GM23338 (cell line): ENCODE results near the gene KRTAP12-2. TPM values are rescaled to one million over a fixed set of nuclear protein-coding genes. Genes with fewer than 3 reads are reported as not detected.
"Not testable (repeated sequence)": the region's sequence is repeated elsewhere in the genome, so short reads cannot be mapped to it uniquely, and the experiment has no call there.

Experiments
- ATAC-seq: fragments of 200-7000 bp; cut with Tn5 transposase; 3 replicates; pipeline ENCODE4 v1.9.1; 2020
- DNase-seq: peaks from one replicate; pipeline ENCODE4 v3.0.0-alpha.2; 2015; ENCODE audit warnings: low spot score
- H2AFZ ChIP-seq: fragments of 200-600 bp; sonication (generic); 2 replicates; pipeline ENCODE4 v1.8.0; 2016; ENCODE audit warnings: antibody characterized with exemption, mild to moderate bottlenecking, moderate library complexity
- H3F3A ChIP-seq: fragments of 200-600 bp; sonication (generic); replicated peaks from 2 replicates; pipeline ENCODE4 v1.8.0; 2017; ENCODE audit warnings: antibody characterized with exemption, mixed run types, low read depth
- H3K27ac ChIP-seq: fragments of 200-600 bp; sonication (generic); 2 replicates; pipeline ENCODE4 v1.6.1; 2016; ENCODE audit warnings: low read depth
- H3K27me3 ChIP-seq: fragments of 200-600 bp; sonication (generic); 2 replicates; pipeline ENCODE4 v1.8.0; 2016; ENCODE audit warnings: mild to moderate bottlenecking, mixed run types, moderate library complexity; ENCODE audit not compliant: insufficient read depth
- H3K36me3 ChIP-seq: fragments of 200-600 bp; sonication (generic); 2 replicates; pipeline ENCODE4 v1.8.0; 2016; ENCODE audit warnings: mild to moderate bottlenecking; ENCODE audit not compliant: insufficient read depth
- H3K4me1 ChIP-seq: fragments of 200-600 bp; sonication (generic); 2 replicates; pipeline ENCODE4 v1.8.0; 2016; ENCODE audit warnings: mild to moderate bottlenecking, moderate library complexity; ENCODE audit not compliant: insufficient read depth
- H3K4me2 ChIP-seq: fragments of 200-600 bp; sonication (generic); 2 replicates; pipeline ENCODE4 v1.7.1; 2017; ENCODE audit warnings: mixed run types
- H3K4me3 ChIP-seq: fragments of 200-600 bp; sonication (generic); 2 replicates; pipeline ENCODE4 v1.6.1; 2016; ENCODE audit warnings: mixed run types
- H3K79me2 ChIP-seq: fragments of 200-600 bp; sonication (generic); replicated peaks from 2 replicates; pipeline ENCODE4 v1.8.0; 2017; ENCODE audit warnings: mild to moderate bottlenecking; ENCODE audit not compliant: insufficient read depth
- H3K9me2 ChIP-seq: fragments of 200-600 bp; sonication (generic); 2 replicates; pipeline ENCODE4 v1.8.0; 2017; ENCODE audit not compliant: insufficient read depth
- H4K20me1 ChIP-seq: fragments of 200-600 bp; sonication (generic); replicated peaks from 2 replicates; pipeline ENCODE4 v1.8.0; 2017; ENCODE audit warnings: mild to moderate bottlenecking; ENCODE audit not compliant: insufficient read depth
- H3K27ac Mint-ChIP-seq: 2 replicates; pipeline ENCODE4 v1.8.0; 2020; ENCODE audit warnings: inconsistent platforms, mild to moderate bottlenecking, moderate library complexity, mixed read lengths
- H3K27me3 Mint-ChIP-seq: 3 replicates; pipeline ENCODE4 v1.8.0; 2022; ENCODE audit warnings: low read depth, mild to moderate bottlenecking, moderate library complexity, mixed read lengths, inconsistent platforms; ENCODE audit not compliant: insufficient read depth, poor library complexity
- H3K36me3 Mint-ChIP-seq: 3 replicates; pipeline ENCODE4 v1.8.0; 2021; ENCODE audit warnings: low read depth, mild to moderate bottlenecking, inconsistent platforms, moderate library complexity, mixed read lengths
- H3K4me1 Mint-ChIP-seq: 3 replicates; pipeline ENCODE4 v1.8.0; 2020; ENCODE audit warnings: mild to moderate bottlenecking, inconsistent platforms, mixed read lengths
- H3K4me3 Mint-ChIP-seq: 3 replicates; pipeline ENCODE4 v1.8.0; 2021; ENCODE audit warnings: moderate library complexity, mild to moderate bottlenecking, inconsistent platforms, mixed read lengths
- H3K9me3 Mint-ChIP-seq: 3 replicates; pipeline ENCODE4 v1.8.0; 2020; ENCODE audit warnings: moderate library complexity, mild to moderate bottlenecking, inconsistent platforms, mixed read lengths
- EZH2 ChIP-seq: fragments of 200-600 bp; sonication (generic); IDR thresholded peaks from one replicate; pipeline ENCODE4 v1.8.0; 2017; ENCODE audit warnings: antibody characterized with exemption, mild to moderate bottlenecking, low read depth; ENCODE audit not compliant: unreplicated experiment
- JUNB ChIP-seq: IDR thresholded peaks from one replicate; pipeline ENCODE4 v1.6.1; 2016; ENCODE audit warnings: antibody characterized with exemption; ENCODE audit not compliant: unreplicated experiment
- POLR2AphosphoS5 ChIP-seq: IDR thresholded peaks from 2 replicates; pipeline ENCODE4 v1.6.1; 2016; ENCODE audit warnings: antibody characterized with exemption, low read depth
- ZNF114 ChIP-seq: fragments of 250-450 bp; sonication (Bioruptor Pico); IDR thresholded peaks from 2 replicates; pipeline ENCODE4 v1.5.0; 2020; ENCODE audit warnings: mild to moderate bottlenecking, moderate library complexity
- ZNF331 ChIP-seq: fragments of 250-450 bp; sonication (Bioruptor Pico); IDR thresholded peaks from 2 replicates; pipeline ENCODE4 v1.5.0; 2020; ENCODE audit warnings: low read depth, mild to moderate bottlenecking, moderate library complexity
- polyA plus RNA-seq: library from polyadenylated mRNA; unstranded; fragments of >200 nt; fragmentation: Nextera tagmentation; extraction: Ambion mirVana; gene quantifications from 2 replicates; pipeline ENCODE4 v1.2.1, GENCODE V29; 2016
- total RNA-seq: library from RNA; depleted of rRNA; stranded (reverse); fragments of >200 nt; shearing (Covaris generic); gene quantifications from 2 replicates; pipeline ENCODE4 v1.2.3, GENCODE V29; 2014
- TF ChIP-seq, protein P1 (sequence below): IDR thresholded peaks from 2 replicates; pipeline ENCODE4 v1.6.1; 2016; ENCODE audit warnings: antibody characterized with exemption
- TF ChIP-seq, protein P2 (sequence below), 2 experiments: fragments of 200-600 bp in 1 of 2; sonication (generic) in 1 of 2; conservative IDR thresholded peaks; 2 replicates each; pipeline versions ENCODE4 v1.5.1 to v1.6.1; 2016 to 2017; ENCODE audit warnings: antibody characterized with exemption in 2 of 2, low read depth in 2 of 2, mild to moderate bottlenecking in 2 of 2, moderate library complexity in 1 of 2

Gene KRTAP12-2
- total and polyA plus RNA-seq, 2 experiments from 2014 or later: not detected

- TF ChIP-seq, protein P1, sequence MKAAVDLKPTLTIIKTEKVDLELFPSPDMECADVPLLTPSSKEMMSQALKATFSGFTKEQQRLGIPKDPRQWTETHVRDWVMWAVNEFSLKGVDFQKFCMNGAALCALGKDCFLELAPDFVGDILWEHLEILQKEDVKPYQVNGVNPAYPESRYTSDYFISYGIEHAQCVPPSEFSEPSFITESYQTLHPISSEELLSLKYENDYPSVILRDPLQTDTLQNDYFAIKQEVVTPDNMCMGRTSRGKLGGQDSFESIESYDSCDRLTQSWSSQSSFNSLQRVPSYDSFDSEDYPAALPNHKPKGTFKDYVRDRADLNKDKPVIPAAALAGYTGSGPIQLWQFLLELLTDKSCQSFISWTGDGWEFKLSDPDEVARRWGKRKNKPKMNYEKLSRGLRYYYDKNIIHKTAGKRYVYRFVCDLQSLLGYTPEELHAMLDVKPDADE: no peak
- TF ChIP-seq EZH2: no peak
- no peak for TF ChIP-seq POLR2AphosphoS5
- no peak for TF ChIP-seq ZNF331 (CRISPR knock-in tag)
- TF ChIP-seq, protein P2, sequence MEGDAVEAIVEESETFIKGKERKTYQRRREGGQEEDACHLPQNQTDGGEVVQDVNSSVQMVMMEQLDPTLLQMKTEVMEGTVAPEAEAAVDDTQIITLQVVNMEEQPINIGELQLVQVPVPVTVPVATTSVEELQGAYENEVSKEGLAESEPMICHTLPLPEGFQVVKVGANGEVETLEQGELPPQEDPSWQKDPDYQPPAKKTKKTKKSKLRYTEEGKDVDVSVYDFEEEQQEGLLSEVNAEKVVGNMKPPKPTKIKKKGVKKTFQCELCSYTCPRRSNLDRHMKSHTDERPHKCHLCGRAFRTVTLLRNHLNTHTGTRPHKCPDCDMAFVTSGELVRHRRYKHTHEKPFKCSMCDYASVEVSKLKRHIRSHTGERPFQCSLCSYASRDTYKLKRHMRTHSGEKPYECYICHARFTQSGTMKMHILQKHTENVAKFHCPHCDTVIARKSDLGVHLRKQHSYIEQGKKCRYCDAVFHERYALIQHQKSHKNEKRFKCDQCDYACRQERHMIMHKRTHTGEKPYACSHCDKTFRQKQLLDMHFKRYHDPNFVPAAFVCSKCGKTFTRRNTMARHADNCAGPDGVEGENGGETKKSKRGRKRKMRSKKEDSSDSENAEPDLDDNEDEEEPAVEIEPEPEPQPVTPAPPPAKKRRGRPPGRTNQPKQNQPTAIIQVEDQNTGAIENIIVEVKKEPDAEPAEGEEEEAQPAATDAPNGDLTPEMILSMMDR (conservative IDR thresholded peaks at IDR 0.05; ENCODE audit: low read depth in 2 of 2): no peak
These were observed 19.5 kb downstream of the KRTAP12-2 start (continued) for GRCh38 chr21:44647222-44647552.

DNA sequence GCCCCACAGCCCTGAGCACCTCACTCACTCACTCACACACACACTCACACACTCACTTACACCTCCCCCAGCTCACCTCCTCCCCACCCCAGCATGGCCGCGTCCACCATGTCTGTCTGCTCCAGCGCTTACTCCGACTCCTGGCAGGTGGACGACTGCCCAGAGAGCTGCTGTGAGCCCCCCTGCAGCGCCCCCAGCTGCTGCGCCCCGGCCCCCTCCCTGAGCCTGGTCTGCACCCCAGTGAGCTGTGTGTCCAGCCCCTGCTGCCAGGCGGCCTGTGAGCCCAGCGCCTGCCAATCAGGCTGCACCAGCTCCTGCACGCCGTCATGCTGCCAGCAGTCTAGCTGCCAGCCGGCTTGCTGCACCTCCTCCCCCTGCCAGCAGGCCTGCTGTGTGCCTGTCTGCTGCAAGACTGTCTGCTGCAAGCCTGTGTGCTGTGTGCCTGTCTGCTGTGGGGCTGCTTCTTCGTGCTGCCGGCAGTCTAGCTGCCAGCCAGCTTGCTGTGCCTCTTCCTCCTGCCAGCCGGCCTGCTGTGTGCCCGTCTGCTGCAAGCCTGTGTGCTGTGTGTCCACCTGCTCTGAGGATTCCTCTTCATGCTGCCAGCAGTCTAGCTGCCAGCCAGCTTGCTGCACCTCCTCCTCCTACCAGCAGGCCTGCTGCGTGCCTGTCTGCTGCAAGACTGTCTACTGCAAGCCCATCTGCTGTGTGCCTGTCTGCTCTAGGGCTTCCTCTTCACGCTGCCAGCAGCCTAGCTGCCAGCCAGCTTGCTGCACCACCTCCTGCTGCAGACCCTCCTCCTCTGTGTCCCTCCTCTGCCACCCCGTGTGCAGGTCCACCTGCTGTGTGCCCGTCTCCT, 20.1 kb downstream of the KRTAP12-2 start, which contains the start of gene KRTAP10-11:
Gene KRTAP10-11, plus strand, starts transcription at position 49 of the 856 bp plus-strand sequence. Its CDS starts 45 bp downstream, at position 94.
- not testable (repeated sequence) for H3K4me2 ChIP-seq, H3K27me3 ChIP-seq, H3F3A ChIP-seq, H3K36me3 Mint-ChIP-seq, H3K27ac ChIP-seq, H3K4me1 Mint-ChIP-seq, H2AFZ ChIP-seq, DNase-seq, H3K36me3 ChIP-seq, H3K4me1 ChIP-seq, H3K27me3 Mint-ChIP-seq, H3K4me3 ChIP-seq, H4K20me1 ChIP-seq, H3K79me2 ChIP-seq, H3K9me2 ChIP-seq, H3K4me3 Mint-ChIP-seq, H3K27ac Mint-ChIP-seq
- ATAC-seq: peak; percentile 19; the same call in 1 of the 3 replicates
- peaks cover 17% of the 10 kb centered on the region for H3K9me3 Mint-ChIP-seq

GRCh38 chr21:44644878-44645277, 21.8 kb downstream of the KRTAP12-2 start:
- ATAC-seq (no peak), DNase-seq (no peak)
- Mint-ChIP-seq H3K9me3 (peaks cover 30% of the 10 kb centered on the region), H3K36me3 (peaks cover 8% of the 10 kb centered on the region; the same call in 2 of the 3 replicates), H3K27ac (no peak overlapping the region), H3K27me3 (peaks cover 3% of the 10 kb centered on the region), H3K4me1 (peaks cover 10% of the 10 kb centered on the region), H3K4me3 (no peak overlapping the region)
- no peaks in the 10 kb centered on the region for H4K20me1 ChIP-seq
- no peaks in the 10 kb centered on the region for H3F3A ChIP-seq
- no peak overlapping the region for H3K4me2 ChIP-seq
- H3K79me2 ChIP-seq: no peaks in the 10 kb centered on the region
- H3K27me3 ChIP-seq: no peaks in the 10 kb centered on the region
- no peaks in the 10 kb centered on the region for H3K36me3 ChIP-seq
- H3K4me1 ChIP-seq: no peaks in the 10 kb centered on the region
- no peak overlapping the region for H3K4me3 ChIP-seq
- H3K27ac ChIP-seq: no peak overlapping the region
- no peak overlapping the region for H2AFZ ChIP-seq
- H3K9me2 ChIP-seq: no peaks in the 10 kb centered on the region
- TF ChIP-seq, protein P2 (conservative IDR thresholded peaks at IDR 0.05; ENCODE audit: low read depth in 2 of 2): no peak
- no peak for TF ChIP-seq JUNB
- no peak for TF ChIP-seq ZNF114
- TF ChIP-seq POLR2AphosphoS5: no peak
